Astrocyte of the spinal cord (primary cell): ENCODE results near the gene TERT.
"Not testable (repeated sequence)": the region's sequence is repeated elsewhere in the genome, so short reads cannot be mapped to it uniquely, and the experiment has no call there.

Experiments used
- DNase-seq: peaks from one replicate; pipeline ENCODE4 v3.0.0; 2011; ENCODE audit warnings: low read depth, low spot score
- H3K4me3 ChIP-seq: 2 replicates; pipeline ENCODE4 v1.5.1; 2011; ENCODE audit warnings: low read depth, mild to moderate bottlenecking, low read length, moderate library complexity
- in situ Hi-C: cut with HindIII; loops from 2 replicates; pipeline ENCODE4 v1.10.0; 2017; ENCODE audit warnings: low sequenced_read_pairs
- TF ChIP-seq, protein P1 (sequence below): IDR thresholded peaks from 2 replicates; pipeline ENCODE4 v1.5.1; 2012; ENCODE audit warnings: low read depth, mild to moderate bottlenecking, low read length, inconsistent platforms

Gene TERT

GRCh38 chr5:1292846-1293415 is 1.9 kb downstream of the TERT start:
- DNase-seq = no peak
- no peak overlapping the region for H3K4me3 ChIP-seq
- in situ Hi-C loops = no loop called here
- TF ChIP-seq, protein P1, sequence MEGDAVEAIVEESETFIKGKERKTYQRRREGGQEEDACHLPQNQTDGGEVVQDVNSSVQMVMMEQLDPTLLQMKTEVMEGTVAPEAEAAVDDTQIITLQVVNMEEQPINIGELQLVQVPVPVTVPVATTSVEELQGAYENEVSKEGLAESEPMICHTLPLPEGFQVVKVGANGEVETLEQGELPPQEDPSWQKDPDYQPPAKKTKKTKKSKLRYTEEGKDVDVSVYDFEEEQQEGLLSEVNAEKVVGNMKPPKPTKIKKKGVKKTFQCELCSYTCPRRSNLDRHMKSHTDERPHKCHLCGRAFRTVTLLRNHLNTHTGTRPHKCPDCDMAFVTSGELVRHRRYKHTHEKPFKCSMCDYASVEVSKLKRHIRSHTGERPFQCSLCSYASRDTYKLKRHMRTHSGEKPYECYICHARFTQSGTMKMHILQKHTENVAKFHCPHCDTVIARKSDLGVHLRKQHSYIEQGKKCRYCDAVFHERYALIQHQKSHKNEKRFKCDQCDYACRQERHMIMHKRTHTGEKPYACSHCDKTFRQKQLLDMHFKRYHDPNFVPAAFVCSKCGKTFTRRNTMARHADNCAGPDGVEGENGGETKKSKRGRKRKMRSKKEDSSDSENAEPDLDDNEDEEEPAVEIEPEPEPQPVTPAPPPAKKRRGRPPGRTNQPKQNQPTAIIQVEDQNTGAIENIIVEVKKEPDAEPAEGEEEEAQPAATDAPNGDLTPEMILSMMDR = no peak

DNA sequence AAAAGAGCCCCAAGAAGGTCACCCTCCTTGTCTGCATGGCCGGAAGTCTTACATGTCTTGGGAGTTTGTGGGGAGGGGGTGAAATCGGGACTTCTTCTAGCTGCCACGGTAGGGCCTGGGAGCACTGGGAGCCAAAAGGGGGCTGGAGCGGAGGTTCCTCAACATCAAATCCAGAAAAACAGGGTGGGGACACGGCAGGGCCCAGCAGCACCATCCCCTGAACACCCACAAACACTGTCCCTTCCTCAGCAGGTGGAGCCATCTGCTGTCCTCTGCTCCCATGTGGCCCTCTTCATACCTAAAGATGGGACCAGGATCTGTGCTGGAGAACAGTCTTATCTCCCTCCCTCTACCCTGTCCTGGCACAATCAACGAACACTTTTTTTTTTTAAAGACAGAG is 2.7 kb downstream of the TERT start:
- no peak for DNase-seq
- in situ Hi-C loops = no loop called here
- no peak overlapping the region for H3K4me3 ChIP-seq
- TF ChIP-seq, protein P1 = no peak

DNA sequence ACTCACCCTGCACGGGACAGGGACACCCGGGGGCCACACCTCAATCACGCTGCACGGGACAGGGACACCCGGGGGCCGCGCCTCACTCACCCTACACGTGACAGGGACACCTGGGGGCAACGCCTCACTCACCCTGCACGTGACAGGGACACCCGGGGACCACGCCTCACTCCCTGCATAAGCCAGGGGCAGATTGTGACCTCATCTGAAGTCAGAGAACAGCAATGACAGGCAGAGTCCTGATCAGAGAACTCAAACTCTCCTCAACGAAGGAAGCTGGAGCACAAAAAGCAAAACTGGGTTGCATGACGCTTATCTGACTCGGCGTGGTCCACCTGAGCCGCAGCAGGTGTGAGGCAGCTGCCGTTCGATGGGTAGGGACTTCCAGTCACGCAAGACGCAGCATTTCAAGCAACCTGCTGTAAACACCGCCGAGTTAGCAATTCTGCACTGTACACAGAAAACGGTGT is 3.2 kb downstream of the TERT start:
- no peak for DNase-seq
- no peak overlapping the region for H3K4me3 ChIP-seq
- TF ChIP-seq, protein P1 = no peak
- in situ Hi-C loops = no loop called here

DNA sequence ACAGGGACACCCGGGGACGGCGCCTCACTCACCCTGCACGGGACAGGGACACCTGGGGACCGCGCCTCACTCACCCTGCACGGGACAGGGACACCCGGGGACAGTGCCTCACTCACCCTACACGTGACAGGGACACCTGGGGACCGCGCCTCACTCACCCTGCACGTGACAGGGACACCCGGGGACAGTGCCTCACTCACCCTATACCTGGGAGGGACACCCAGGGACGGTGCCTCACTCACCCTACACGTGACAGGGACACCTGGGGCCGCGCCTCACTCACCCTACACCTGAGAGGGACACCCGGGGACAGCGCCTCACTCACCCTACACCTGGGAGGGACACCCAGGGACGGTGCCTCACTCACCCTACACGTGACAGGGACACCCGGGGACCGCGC is 3.9 kb downstream of the TERT start:
- H3K4me3 ChIP-seq, in situ Hi-C loops, DNase-seq: not testable (repeated sequence)

DNA sequence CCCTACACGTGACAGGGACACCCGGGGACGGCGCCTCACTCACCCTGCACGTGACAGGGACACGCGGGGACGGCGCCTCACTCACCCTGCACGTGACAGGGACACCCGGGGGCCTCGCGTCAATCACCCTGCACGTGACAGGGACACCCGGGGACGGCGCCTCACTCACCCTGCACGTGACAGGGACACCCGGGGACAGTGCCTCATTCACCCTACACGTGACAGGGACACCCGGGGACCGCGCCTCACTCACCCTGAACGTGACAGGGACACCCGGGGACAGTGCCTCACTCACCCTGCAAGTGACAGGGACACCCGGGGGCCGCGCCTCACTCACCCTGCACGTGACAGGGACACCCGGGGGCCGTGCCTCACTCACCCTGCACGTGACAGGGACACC is 5.3 kb downstream of the TERT start:
- DNase-seq, H3K4me3 ChIP-seq, in situ Hi-C loops: not testable (repeated sequence)

DNA sequence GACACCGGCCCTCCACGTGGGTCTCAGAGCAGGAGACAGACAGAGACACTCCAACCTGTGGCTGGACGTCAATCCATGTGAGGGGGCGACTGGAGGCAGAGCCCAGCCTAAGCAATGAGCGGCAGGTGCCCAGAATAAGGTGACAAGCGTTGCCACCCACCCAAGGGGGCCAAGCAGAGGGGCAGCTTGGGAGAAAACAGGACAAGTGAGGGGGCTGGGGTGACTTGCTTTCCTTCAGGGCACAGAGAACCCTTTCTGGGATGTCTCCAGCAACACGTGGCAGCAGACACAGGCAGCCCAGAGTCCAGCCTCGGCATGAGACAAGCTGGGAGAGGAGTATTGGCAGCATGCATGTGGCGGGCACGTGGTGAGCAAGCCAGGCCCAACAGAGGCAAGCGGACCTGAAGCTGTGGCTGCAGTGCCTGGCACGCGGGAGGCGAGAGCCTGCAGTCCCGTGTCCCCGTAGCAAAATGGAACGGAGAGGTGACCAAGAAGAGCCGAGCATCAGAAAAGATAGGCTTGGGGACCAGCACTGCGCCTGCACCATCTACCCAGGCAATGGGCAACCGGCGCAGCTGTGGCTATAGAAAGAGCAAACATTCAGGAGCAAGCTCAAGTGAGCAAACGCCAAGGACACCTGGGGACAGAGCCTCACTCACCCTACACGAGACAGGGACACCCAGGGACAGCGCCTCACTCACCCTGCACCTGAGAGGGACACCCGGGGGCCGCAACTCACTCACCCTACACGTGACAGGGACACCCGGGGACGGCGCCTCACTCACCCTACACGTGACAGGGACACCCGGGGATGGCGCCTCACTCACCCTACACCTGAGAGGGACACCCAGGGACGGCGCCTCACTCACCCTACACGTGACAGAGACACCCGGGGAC is 6.2 kb downstream of the TERT start:
- H3K4me3 ChIP-seq = no peak overlapping the region
- no peak for DNase-seq
- in situ Hi-C loops = no loop called here
- TF ChIP-seq, protein P1 = no peak

DNA sequence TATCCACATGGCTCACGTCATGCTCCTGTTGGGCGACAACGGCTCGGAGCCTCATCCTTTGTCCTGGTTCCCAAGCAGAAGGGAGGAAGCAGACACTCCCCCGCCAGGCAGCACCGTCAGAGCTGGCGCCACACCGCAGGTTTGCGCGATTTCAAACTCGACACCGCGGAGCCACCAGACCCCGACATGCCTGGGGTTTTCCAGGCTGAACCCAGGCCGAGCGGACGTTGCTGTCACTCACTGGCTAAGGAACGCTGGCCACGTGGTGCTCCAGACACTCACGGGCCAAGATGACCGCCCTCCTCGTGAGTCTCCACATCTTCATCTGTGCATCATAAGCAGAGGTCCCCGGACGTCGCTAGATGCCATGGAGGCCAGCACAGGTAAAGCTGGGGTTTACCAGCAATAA is 9.0 kb downstream of the TERT start:
- TF ChIP-seq, protein P1 = no peak
- in situ Hi-C loops = no loop called here
- no peak for DNase-seq
- no peak overlapping the region for H3K4me3 ChIP-seq
